ENCODE data around the gene TMEM140.

The TMEM140 gene

DNA sequence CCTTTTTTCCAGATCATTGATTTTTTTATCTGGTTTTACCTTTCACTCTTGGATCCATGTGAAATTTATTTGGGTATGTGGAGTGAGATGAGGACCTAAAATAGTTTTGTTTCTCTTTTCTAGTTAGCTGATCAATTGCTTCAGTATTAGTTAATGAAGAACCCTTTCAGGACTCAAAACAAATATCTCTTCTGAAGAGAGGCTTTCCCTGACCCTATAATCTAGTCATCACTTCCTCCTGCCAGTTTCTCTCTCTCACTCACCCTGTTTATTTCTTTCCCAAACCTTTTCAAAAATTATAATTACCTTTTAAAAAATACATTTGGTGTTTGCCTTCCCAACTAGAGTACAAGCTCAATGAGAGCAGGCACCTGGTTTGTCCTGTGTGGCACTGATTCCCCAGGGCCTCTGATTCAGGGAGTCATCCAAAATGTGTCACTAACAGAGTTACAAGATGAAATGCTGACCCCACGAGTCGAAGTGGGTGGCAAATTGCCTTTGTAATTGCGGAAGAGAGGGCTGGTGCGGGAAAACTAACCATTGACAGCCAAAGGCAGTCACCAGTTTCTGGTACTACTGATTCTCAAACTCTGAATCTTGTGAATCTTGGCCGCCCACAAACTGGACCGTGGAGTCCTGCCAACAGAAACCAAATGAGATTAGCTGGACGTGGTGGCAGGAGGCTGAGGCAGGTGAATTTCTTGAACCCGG, 2.4 kb downstream of the TMEM140 start:
- H3K27ac Mint-ChIP-seq = peak overlapping the region; percentile 93
- no peak for ATAC-seq
- H3K9me3 Mint-ChIP-seq = peaks cover 14% of the 10 kb centered on the region
- H3K4me3 Mint-ChIP-seq = peak overlapping the region; percentile 81
- H3K27me3 Mint-ChIP-seq = no peaks in the 10 kb centered on the region
- H3K4me1 Mint-ChIP-seq = peaks cover 63% of the 10 kb centered on the region
- H3K36me3 Mint-ChIP-seq = peaks cover 33% of the 10 kb centered on the region

DNA sequence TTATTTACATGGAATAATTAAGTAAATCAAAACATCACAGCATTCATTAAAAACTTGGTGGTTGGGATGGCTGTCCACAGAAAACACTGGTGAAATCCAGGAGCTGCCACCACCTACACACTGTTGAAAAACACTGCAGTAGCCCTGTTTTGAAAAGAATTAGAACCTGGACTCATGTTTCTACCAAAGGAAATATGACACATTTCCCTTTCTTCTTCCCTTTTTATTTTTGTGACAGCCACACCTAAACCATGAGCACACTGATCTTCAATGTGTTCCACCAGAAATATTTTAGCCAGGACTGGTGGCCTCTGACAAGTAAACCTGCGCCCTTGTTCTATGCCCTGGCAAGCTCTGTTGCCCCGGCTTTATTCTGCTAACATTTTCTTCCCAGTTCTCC, 3.3 kb downstream of the TMEM140 start:
- H3K27me3 Mint-ChIP-seq = no peaks in the 10 kb centered on the region
- H3K4me3 Mint-ChIP-seq = peak overlapping the region; percentile 42
- peaks cover 17% of the 10 kb centered on the region for H3K9me3 Mint-ChIP-seq
- ATAC-seq = no peak
- peak overlapping the region; percentile 93 for H3K27ac Mint-ChIP-seq
- H3K36me3 Mint-ChIP-seq = peaks cover 41% of the 10 kb centered on the region
- peaks cover 62% of the 10 kb centered on the region for H3K4me1 Mint-ChIP-seq

DNA sequence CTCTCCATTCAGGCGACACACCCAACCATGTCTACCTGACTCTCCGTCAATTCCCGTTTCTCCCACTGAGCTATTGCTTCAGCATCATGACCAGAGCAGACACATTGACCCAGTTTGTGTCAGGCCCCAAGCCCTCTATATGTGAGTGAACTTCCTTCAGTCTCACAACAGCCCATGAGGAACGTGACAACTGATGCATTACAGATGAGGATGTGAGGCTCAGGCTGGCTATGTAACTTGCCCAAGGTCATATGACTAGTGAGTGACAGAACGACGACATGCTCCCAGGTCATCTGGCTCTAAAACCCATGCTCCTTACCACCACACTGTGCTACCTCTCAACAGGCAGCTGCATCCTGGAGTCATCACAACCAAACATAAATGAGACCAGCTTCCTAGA, 3.7 kb downstream of the TMEM140 start:
- peak; percentile 72 for ATAC-seq
- Mint-ChIP-seq H3K4me3 (peak overlapping the region; percentile 42), H3K9me3 (peaks cover 20% of the 10 kb centered on the region), H3K4me1 (peaks cover 62% of the 10 kb centered on the region), H3K27me3 (no peaks in the 10 kb centered on the region), H3K27ac (peak overlapping the region; percentile 93), H3K36me3 (peaks cover 45% of the 10 kb centered on the region)

DNA sequence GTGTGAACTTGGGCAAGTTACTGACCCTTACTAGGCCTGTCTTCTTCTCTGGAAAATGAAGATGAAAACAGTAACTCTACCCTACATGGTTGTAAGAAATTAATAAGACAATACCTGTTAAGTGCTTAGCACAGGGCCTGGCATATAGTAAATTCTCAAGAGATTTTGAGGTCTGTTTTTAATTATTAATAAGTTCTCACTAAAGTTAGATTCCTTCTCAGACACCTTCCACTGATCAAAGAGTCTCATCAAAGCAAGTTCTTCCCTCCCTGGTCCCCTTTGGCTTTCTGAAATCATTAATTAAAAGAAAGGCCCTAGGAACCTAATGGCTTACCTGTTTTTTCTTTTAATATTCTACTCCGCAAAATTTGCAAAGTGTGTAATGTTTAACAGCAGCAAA, 4.6 kb downstream of the TMEM140 start:
- no peak for ATAC-seq
- Mint-ChIP-seq H3K27ac (peak overlapping the region; percentile 48), H3K4me1 (peaks cover 62% of the 10 kb centered on the region), H3K4me3 (no peak overlapping the region), H3K27me3 (no peaks in the 10 kb centered on the region), H3K9me3 (peaks cover 22% of the 10 kb centered on the region), H3K36me3 (peaks cover 54% of the 10 kb centered on the region)

DNA sequence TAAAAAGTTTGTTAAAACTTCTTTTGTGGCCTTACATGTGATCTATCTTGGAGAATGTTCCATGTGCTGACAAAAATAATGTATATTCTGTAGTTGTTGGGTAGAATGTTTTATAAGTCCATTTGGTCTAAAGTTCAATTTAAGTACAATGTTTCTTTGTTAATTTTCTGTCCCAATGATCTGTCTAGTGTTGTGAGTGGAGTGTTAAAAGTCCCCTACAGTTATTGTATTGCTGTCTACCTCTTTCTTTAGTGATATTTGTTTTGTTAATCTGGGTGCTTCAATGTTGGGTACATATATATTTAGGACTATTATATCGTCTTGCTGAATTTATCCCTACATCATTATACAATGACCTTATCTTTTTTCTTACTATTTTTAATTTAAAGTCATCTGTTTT, 6.9 kb downstream of the TMEM140 start:
- Mint-ChIP-seq H3K4me1 (peaks cover 77% of the 10 kb centered on the region), H3K27me3 (no peaks in the 10 kb centered on the region), H3K36me3 (peaks cover 75% of the 10 kb centered on the region), H3K27ac (peak overlapping the region; percentile 12), H3K9me3 (peaks cover 22% of the 10 kb centered on the region), H3K4me3 (no peak overlapping the region)
- ATAC-seq = no peak

DNA sequence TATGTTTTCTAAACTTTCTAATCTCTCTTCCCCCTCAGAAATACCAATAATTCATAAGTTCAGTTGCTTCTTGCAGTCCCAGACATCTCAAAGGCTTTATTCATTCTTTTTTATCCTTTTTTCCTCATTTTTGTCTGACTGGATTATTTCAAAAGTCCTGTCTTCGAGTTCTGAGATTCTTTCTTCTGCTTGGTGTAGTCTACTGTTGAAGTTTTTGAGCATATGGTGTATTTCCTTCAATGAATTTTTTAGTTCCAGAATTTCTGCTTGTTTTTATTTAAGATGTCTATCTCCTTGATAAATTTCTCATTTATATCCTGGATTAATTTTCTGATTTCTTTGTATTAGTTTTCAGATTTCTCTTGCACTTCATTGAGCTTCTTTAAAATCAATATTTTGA, 8.4 kb downstream of the TMEM140 start:
- Mint-ChIP-seq H3K27me3 (no peaks in the 10 kb centered on the region), H3K4me1 (peaks cover 80% of the 10 kb centered on the region), H3K36me3 (peaks cover 80% of the 10 kb centered on the region), H3K4me3 (no peak overlapping the region), H3K27ac (peak overlapping the region; percentile 89), H3K9me3 (peaks cover 22% of the 10 kb centered on the region)
- ATAC-seq = no peak

DNA sequence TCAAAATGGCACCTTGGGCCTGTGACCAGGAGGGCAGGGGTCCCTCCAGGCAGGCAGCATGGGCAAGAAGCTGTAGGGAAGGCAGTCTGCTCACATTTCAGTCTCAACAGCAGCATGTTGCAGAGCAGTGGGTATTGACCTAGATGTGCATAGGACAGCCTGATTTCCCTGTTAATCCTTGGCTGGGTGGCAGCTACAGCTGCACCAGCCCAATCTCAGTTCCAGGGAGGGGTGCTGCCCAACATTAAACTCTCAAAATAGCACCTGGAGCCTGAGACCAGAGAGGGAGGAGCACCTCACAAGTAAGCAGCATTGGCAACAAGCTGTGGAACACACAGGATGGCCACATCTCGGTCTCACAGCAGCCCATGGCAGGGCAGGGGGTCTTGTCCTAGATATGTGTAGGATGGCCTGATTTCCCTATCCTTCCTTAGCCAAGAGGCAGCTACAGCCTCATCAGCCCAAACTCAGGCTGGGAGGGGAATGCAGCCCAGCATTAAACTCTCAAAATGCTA, 10.3 kb downstream of the TMEM140 start:
- Mint-ChIP-seq H3K9me3 (peaks cover 26% of the 10 kb centered on the region), H3K36me3 (peaks cover 86% of the 10 kb centered on the region), H3K4me1 (peaks cover 79% of the 10 kb centered on the region), H3K27me3 (no peaks in the 10 kb centered on the region), H3K4me3 (no peak overlapping the region), H3K27ac (peak overlapping the region; percentile 89)
- no peak for ATAC-seq

DNA sequence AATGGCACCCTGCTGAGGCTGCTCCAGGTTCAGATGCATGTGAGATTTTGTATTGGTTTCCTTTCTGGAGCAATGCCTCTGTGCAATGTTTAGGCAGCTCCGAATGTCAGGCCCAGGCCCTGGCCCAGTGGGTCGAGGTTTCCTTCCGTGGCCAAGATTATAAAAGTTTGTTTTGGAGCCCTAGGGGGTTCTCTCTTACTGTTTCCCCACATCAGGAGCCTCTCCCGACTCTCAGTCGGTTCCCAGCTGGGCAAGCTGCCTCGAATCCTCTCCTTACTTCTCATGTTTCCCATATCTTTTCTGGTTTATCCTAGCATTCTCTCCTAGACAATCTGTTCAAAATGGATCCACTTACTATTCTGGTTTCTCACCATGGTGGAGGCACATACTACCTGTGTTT, 11.0 kb downstream of the TMEM140 start:
- H3K4me1 Mint-ChIP-seq = peaks cover 76% of the 10 kb centered on the region
- peaks cover 83% of the 10 kb centered on the region for H3K36me3 Mint-ChIP-seq
- peak overlapping the region; percentile 89 for H3K27ac Mint-ChIP-seq
- no peak overlapping the region for H3K4me3 Mint-ChIP-seq
- peaks cover 23% of the 10 kb centered on the region for H3K9me3 Mint-ChIP-seq
- ATAC-seq = no peak
- no peaks in the 10 kb centered on the region for H3K27me3 Mint-ChIP-seq

DNA sequence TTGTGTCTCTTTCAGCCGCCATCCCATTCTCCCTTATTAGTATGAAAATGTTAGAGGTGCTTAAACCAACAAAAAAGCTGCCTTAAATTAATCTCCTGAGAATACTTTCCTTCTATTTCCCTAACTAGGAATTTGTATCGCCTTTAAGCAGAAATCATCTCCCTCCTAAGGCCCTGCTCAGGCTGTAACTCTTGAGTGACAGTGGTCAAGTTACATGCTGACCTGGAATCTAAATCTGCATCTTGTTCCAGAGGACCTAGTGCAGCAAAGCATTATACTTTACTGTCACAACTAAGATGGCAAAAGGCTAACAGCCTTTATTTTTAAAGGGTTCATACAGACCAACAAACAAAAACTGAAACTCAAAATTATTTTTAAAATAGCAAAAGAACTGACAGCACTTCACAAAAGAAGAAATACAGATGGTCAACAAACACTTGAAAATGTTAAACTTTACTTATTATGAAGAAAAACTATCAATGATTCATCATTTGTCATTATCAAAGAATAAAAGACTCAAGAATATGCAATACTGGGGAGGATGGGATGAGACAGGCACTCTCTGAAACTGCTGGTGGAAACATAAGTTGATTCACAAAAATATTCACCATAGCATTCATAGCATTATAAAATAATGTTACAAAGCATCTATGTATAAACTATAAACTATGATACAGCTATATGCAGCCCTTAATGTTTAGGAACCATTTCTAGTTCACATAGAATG, 11.7 kb downstream of the TMEM140 start:
- Mint-ChIP-seq H3K36me3 (peaks cover 83% of the 10 kb centered on the region), H3K4me1 (peaks cover 76% of the 10 kb centered on the region), H3K4me3 (no peak overlapping the region), H3K27me3 (no peaks in the 10 kb centered on the region), H3K27ac (peak overlapping the region; percentile 89), H3K9me3 (peaks cover 18% of the 10 kb centered on the region)
- ATAC-seq = no peak

DNA sequence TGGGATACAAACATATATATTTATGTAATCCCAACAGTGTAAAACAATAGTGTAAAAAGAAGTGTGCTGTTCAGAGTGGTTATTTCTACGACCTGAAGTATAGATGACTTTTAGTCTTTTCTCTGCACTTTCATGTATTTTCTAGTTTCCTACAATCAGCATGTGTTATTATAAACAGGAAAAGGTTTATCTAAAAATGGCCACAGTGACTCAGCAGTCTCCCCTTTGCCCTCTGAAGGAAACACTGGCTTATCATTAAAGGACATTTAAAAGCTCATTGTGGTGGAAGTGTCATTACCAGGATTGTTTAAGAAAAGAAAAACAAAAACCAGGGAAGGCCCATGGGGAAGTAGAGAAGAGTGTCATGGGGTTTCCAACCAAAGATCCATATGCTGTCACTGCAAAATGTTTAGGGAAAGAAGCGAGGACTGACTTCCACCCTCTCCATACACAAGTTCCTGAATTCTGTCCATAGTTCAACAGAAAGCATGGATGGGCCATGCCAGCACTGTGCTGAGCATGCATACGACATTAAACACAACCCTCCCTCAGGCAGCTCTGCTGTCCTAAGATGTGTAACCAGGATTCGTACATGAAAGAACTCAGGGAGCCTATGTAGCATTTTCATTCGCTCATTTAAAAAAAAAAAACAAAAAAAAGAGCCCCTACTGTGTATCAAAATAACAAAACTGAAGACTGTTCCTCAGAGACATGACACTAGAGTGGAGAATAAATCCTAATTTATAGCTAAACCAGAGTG, 12.4 kb downstream of the TMEM140 start:
- Mint-ChIP-seq H3K36me3 (peaks cover 83% of the 10 kb centered on the region), H3K4me1 (peaks cover 76% of the 10 kb centered on the region)

DNA sequence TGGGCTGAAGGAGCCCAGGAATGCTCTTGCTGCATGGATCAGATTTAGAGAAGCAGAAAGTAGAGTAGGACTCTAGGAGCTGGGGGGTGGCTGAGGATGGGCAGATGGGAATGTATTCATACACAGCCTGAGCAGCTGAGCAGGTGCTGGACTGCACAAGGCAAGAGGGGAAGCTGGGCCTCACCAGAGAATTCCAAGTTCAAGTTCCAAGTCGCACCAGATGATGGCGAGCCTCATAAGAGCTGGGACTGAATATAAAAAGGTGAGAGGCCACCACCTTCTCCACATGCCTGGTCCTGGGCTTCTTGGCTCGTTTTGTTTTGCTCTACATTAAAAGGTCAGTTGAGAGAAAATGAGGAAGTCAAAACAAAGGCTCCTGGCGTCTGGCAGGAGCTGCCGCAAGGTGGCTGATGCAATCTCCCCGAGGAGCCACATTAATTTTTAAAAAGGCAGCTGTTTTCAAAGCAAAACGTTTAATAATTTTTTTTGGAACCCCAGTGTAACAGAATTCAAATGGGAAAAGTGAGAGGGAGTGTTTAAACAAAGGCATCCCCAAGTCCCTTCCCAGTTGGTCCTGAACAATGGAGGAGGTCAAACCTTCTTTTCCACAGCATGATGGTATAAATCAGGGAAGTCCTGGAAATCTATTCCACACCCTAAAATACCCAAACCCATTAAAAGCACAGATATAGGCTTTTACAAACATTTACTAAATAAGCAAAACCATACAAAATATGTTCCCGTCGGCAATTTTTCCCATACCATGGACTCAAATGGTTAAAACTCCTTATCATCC, 13.2 kb downstream of the TMEM140 start:
- peaks cover 82% of the 10 kb centered on the region for H3K4me1 Mint-ChIP-seq
- peak overlapping the region; percentile 89 for H3K27ac Mint-ChIP-seq
- ATAC-seq = peak; percentile 84
- no peaks in the 10 kb centered on the region for H3K27me3 Mint-ChIP-seq
- peaks cover 83% of the 10 kb centered on the region for H3K36me3 Mint-ChIP-seq
- H3K4me3 Mint-ChIP-seq = peak overlapping the region; percentile 69
- H3K9me3 Mint-ChIP-seq = peaks cover 9% of the 10 kb centered on the region

More for the DNA sequence above, 12.4 kb downstream of the TMEM140 start:
- Mint-ChIP-seq H3K9me3 (peaks cover 12% of the 10 kb centered on the region), H3K27me3 (no peaks in the 10 kb centered on the region), H3K27ac (peak overlapping the region; percentile 89), H3K4me3 (peak overlapping the region; percentile 69)
- ATAC-seq = peak; percentile 54

DNA sequence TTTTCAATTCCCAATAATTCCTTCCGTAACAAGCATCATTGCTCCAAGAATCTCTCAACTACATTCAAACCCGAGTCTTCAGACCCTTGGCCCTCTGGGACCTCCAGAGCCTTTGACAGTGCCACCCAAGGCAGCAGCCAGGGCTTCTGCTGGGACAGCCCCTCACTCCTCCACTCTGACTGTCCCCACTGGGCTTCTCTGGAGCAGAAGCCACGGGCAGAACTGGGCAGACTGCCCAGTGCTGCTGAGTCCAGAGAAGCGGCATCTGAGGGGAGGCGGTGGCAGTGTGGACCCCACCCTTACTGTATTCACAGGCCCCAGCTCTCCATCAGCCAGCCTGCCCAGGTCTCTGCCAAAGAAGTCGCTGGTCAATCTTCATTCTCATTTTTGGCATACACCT, 13.8 kb downstream of the TMEM140 start:
- Mint-ChIP-seq H3K27ac (peak overlapping the region; percentile 89), H3K4me1 (peaks cover 82% of the 10 kb centered on the region), H3K4me3 (peak overlapping the region; percentile 7), H3K27me3 (no peaks in the 10 kb centered on the region), H3K36me3 (peaks cover 83% of the 10 kb centered on the region), H3K9me3 (peaks cover 6% of the 10 kb centered on the region)
- no peak for ATAC-seq

DNA sequence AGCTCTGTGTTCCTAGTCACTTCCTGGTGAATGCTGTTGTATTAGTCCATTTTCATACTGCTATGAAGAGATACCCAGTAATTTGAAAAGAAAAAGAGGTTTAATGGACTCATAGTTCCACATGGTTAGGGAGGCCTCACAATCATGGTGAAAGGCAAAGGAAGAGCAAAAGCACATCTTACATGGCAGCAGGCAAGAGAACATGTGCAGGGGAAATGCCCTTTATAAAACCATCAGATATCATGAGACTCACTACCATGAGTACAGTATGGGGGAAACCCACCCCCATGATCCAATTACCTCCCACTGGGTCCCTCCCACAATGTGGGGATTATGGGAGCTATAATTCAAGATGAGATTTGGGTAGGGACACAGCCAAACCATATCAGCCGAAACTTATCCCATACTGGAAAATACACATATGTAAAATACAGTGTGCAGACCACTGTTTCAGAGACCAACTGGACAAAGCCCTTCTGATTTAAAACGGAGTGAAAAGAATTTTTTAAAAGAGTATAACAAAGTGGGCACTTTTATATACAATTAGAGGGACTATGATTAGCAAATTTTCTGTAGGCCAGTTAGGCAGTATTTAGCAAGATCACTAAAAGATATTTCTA, 14.6 kb downstream of the TMEM140 start:
- Mint-ChIP-seq H3K4me1 (peaks cover 82% of the 10 kb centered on the region), H3K4me3 (no peak overlapping the region), H3K9me3 (peaks cover 4% of the 10 kb centered on the region), H3K36me3 (peaks cover 83% of the 10 kb centered on the region), H3K27ac (peak overlapping the region; percentile 89), H3K27me3 (no peaks in the 10 kb centered on the region)
- no peak for ATAC-seq

DNA sequence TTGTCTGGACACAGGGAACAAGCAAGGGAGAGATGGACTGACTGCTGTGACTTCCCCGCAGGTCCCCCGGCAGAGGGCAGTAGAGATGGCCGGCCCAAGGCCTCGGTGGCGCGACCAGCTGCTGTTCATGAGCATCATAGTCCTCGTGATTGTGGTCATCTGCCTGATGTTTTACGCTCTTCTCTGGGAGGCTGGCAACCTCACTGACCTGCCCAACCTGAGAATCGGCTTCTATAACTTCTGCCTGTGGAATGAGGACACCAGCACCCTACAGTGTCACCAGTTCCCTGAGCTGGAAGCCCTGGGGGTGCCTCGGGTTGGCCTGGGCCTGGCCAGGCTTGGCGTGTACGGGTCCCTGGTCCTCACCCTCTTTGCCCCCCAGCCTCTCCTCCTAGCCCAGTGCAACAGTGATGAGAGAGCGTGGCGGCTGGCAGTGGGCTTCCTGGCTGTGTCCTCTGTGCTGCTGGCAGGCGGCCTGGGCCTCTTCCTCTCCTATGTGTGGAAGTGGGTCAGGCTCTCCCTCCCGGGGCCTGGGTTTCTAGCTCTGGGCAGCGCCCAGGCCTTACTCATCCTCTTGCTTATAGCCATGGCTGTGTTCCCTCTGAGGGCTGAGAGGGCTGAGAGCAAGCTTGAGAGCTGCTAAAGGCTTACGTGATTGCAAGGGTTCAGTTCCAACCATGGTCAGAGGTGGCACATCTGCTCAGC, 16.6 kb downstream of the TMEM140 start:
- Mint-ChIP-seq H3K4me1 (peaks cover 86% of the 10 kb centered on the region), H3K9me3 (peaks cover 4% of the 10 kb centered on the region), H3K36me3 (peaks cover 84% of the 10 kb centered on the region), H3K4me3 (no peak overlapping the region), H3K27me3 (no peaks in the 10 kb centered on the region), H3K27ac (peak overlapping the region; percentile 93)
- ATAC-seq = no peak
